Adrenal gland (tissue), 12 donors: ENCODE measurements around the gene ATXN7L2. TPM values are rescaled to one million over a fixed set of nuclear protein-coding genes. Genes with fewer than 3 reads are reported as not detected.

ENCODE experiments used
- DNase-seq, 7 donors: peaks; one replicate each; pipeline ENCODE4 v3.0.0-alpha.2; 2019 to 2020
- H3K27ac ChIP-seq, 5 donors: fragments of 200-600 bp; sonication (generic) in 4 of 5; 1 replicate in 3 of 5; 2 replicates in 2 of 5; pipeline versions ENCODE4 v1.5.1 to v1.8.0; 2016 to 2020; ENCODE audit warnings: mild to moderate bottlenecking in 1 of 5
- H3K27me3 ChIP-seq: fragments of 200-600 bp; 2 replicates; pipeline ENCODE4 v1.8.0; 2021
- H3K36me3 ChIP-seq, 2 donors: fragments of 200-600 bp; replicated peaks in 1 of 2; 1 replicate in 1 of 2; 2 replicates in 1 of 2; pipeline versions ENCODE4 v1.5.1 to v1.8.0; 2018 to 2022
- H3K4me1 ChIP-seq, 2 donors: fragments of 200-600 bp; replicated peaks in 1 of 2; 1 replicate in 1 of 2; 2 replicates in 1 of 2; pipeline versions ENCODE4 v1.5.1 to v1.8.0; 2018 to 2021
- H3K4me3 ChIP-seq, 4 donors: fragments of 200-600 bp; sonication (generic) in 3 of 4; one replicate each; pipeline ENCODE4 v1.5.1; 2016 to 2018
- H3K9me3 ChIP-seq, 3 donors: fragments of 200-600 bp; sonication (generic) in 1 of 3; replicated peaks in 1 of 3; 1 replicate in 2 of 3; 2 replicates in 1 of 3; pipeline versions ENCODE4 v1.5.1 to v1.8.0; 2016 to 2021
- POLR2A ChIP-seq, 2 donors: fragments of 450-650 bp; IDR thresholded peaks; one replicate each; pipeline ENCODE4 v1.6.1; 2017; ENCODE audit warnings: antibody characterized with exemption in 2 of 2, mild to moderate bottlenecking in 2 of 2, moderate library complexity in 1 of 2
- WGBS, 4 donors: extraction: QIAGEN DNeasy Blood & Tissue Kit in 2 of 4; methylation state at CpG; one replicate each; pipeline versions ENCODE4 v1.1.5 to v1.1.7; 2013 to 2017; 5-methylcytosine and 5-hydroxymethylcytosine counted together
- intact Hi-C, 2 donors: fragments of 100-400 bp; cut with DNase I; formaldehyde crosslinking; loops; one replicate each; pipeline versions ENCODE4 v1.14.1 to v1.15.0; 2022 to 2023
- polyA plus RNA-seq, 3 donors: library from polyadenylated mRNA; stranded (reverse); fragments of 200-250 nt in 2 of 3; fragments of 350-450 nt in 1 of 3; fragmentation: Illumina TruSeq in 1 of 3; extraction: RNeasy Lipid Tissue Mini Kit (QIAGEN cat#74804) in 1 of 3; gene quantifications; one replicate each; pipeline ENCODE4 v1.2.3, GENCODE V29; 2013 to 2014
- total RNA-seq, 9 donors: library from RNA; depleted of rRNA in 4 of 9; stranded (reverse); fragments of >200 nt in 4 of 9; fragments of 120-200 nt in 1 of 9; fragmentation: NEBNext Ultra II Directional in 1 of 9; extraction: Animal tissue kit (Norgen Biotek cat#: 25700) in 1 of 9; gene quantifications; one replicate each; pipeline versions ENCODE4 v1.1.0 to v1.2.4, GENCODE V29; 2013 to 2023
- TF ChIP-seq, protein P1 (sequence below), 6 experiments: fragments of 450-650 bp in 4 of 6; fragments of 200-600 bp in 2 of 6; sonication (generic) in 1 of 6; IDR thresholded peaks; 1 replicate in 5 of 6; 2 replicates in 1 of 6; pipeline versions ENCODE4 v1.5.1 to v1.8.0; 2016 to 2021; ENCODE audit warnings: antibody characterized with exemption in 6 of 6, mild to moderate bottlenecking in 2 of 6, moderate library complexity in 1 of 6
- donor health status: healthy with polysubstance abuse.
- donor health status: Bipolar disorder and iron deficiency.
- donor health status: DM: yes; HTN: yes; CAD: no.
- donor health status: DM: no; HTN: no; CAD: no.
- donor health status: DM: no; HTN: no; CAD: no.
- donor health status: DM: yes; HTN: yes; CAD: no.

The ATXN7L2 gene
- total and polyA plus RNA-seq, 12 donors: 3.1 to 109 (median 10.2) TPM

DNA sequence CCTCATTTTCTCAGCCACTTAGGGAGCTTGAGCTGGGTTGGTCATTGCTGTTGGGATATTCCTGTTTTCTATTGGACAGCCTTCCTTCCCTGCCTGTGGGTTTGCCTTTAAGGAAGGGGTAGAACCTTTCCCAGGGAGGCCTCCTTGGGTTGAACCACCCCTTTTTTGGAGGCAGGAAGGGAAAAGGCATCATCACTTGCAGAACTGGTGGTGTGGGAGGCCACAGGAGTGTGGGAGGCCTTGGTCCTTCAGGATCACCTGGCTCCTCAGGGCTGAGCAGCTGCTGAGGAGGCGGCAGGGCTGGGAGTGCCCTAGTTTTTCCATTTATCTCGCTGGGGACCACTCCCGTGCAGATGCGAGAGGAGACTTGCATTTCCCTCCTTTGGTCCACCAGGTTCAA is 9.5 kb downstream of the ATXN7L2 start:
- no peak for DNase-seq
- TF ChIP-seq, protein P1, sequence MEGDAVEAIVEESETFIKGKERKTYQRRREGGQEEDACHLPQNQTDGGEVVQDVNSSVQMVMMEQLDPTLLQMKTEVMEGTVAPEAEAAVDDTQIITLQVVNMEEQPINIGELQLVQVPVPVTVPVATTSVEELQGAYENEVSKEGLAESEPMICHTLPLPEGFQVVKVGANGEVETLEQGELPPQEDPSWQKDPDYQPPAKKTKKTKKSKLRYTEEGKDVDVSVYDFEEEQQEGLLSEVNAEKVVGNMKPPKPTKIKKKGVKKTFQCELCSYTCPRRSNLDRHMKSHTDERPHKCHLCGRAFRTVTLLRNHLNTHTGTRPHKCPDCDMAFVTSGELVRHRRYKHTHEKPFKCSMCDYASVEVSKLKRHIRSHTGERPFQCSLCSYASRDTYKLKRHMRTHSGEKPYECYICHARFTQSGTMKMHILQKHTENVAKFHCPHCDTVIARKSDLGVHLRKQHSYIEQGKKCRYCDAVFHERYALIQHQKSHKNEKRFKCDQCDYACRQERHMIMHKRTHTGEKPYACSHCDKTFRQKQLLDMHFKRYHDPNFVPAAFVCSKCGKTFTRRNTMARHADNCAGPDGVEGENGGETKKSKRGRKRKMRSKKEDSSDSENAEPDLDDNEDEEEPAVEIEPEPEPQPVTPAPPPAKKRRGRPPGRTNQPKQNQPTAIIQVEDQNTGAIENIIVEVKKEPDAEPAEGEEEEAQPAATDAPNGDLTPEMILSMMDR (IDR thresholded peaks at IDR 0.05): no peak
- TF ChIP-seq POLR2A (IDR thresholded peaks at IDR 0.05): no peak
- H3K4me3 ChIP-seq: no peak overlapping the region
- 67 to 74% (median 73%) methylated on average over 4 of the region's 4 CpGs; no CpG with 5 or more reads in 1 of the 4 donors for WGBS, 4 donors
- H3K9me3 ChIP-seq: no peaks in the 10 kb centered on the region
- H3K27me3 ChIP-seq: no peaks in the 10 kb centered on the region
- peaks cover 18 to 41% of the 10 kb centered on the region in 2 donors for H3K4me1 ChIP-seq
- H3K27ac ChIP-seq: peak overlapping the region in 2 of 5 donors; percentile 65 to 82
- H3K36me3 ChIP-seq: peaks cover 0 to 26% of the 10 kb centered on the region in 2 donors
- intact Hi-C loops: loop anchor here in 1 of 2 donors (1.0 kb wide), 1 partner anchor 39 kb away; no protein-coding TSS in a partner anchor

DNA sequence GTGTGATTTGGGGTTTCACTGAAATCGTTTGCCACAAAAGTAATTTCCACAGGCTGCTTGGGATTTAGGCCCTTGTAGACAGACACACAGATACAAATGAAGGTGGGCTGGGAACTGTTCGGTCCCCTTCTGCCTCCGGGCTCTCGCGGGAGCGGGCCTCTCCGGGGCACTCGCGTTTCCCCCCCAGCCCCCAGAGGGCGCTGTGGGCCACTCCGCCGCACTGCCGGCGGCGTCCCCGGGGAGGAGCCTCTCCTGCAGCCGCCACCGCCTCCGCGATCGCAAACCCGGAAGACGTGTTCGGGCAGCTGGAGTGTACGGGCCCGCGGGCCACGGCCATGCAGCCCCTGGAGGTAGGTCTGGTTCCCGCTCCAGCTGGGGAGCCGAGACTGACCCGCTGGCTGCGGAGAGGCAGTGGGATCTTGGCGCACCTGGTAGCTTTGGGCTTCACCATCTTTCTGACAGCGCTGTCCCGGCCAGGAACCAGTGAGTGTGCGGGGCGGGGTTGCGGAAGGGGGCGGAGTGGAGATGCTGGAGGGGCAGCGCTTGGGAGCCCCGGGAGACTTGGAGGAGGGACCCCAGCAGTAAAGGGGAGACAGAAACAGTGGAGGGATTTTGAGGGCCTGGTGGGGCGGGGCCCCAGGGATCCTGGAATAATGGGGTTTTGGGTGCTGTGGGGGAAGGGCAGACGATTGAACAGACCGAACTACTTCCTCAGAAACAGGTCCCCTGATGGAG is 10.3 kb downstream of the ATXN7L2 start, which contains the start of gene CYB561D1:
TSS of gene CYB561D1 (plus strand) at position 290 of the 735 bp plus-strand sequence. CDS start at position 336, 46 bp downstream.
- peak; percentile 83 to 90 (median 86) for DNase-seq
- WGBS, 4 donors: 0 to 1% (median 0%) methylated on average over 10 to 44 of the region's 44 CpGs
- TF ChIP-seq POLR2A (IDR thresholded peaks at IDR 0.05): peak in 1 of 2 donors; percentile 54
- TF ChIP-seq, protein P1 (IDR thresholded peaks at IDR 0.05): peak; percentile 70 to 94 (median 90)
- Histone ChIP-seq H3K27me3 (no peaks in the 10 kb centered on the region), H3K4me1 (peaks cover 18 to 40% of the 10 kb centered on the region in 2 donors), H3K36me3 (peaks cover 0 to 26% of the 10 kb centered on the region in 2 donors), H3K9me3 (no peaks in the 10 kb centered on the region), H3K27ac (peak within 1 kb of the TSS in 3 of 5 donors; percentile 26 to 82 (median 65)), H3K4me3 (peak within 1 kb of the TSS; percentile 48 to 98 (median 89))
- intact Hi-C loops: loop anchor here in 1 of 2 donors (1.0 kb wide), 1 partner anchor 38 kb away; no protein-coding TSS in a partner anchor

DNA sequence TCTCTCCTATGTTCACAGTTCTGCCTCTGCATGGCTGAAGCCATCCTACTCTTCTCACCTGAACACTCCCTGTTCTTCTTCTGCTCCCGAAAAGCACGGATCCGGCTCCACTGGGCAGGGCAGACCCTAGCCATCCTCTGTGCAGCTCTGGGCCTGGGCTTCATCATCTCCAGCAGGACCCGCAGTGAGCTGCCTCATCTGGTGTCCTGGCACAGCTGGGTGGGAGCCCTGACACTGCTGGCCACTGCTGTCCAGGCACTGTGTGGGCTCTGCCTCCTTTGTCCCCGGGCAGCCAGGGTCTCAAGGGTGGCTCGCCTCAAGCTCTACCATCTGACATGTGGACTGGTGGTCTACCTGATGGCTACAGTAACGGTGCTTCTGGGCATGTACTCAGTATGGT is 12.0 kb downstream of the ATXN7L2 start:
- Histone ChIP-seq H3K9me3 (no peaks in the 10 kb centered on the region), H3K27me3 (no peaks in the 10 kb centered on the region), H3K4me3 (no peak overlapping the region), H3K27ac (no peak overlapping the region), H3K36me3 (peaks cover 0 to 26% of the 10 kb centered on the region in 2 donors), H3K4me1 (peaks cover 30 to 49% of the 10 kb centered on the region in 2 donors)
- intact Hi-C loops: loop anchor here in 1 of 2 donors (2.0 kb wide), 1 partner anchor 33 kb away; no protein-coding TSS in a partner anchor
- WGBS, 4 donors: 92 to 97% (median 93%) methylated on average over 3 to 7 of the region's 7 CpGs
- DNase-seq: no peak
- TF ChIP-seq POLR2A (IDR thresholded peaks at IDR 0.05): no peak
- TF ChIP-seq, protein P1 (IDR thresholded peaks at IDR 0.05): no peak

DNA sequence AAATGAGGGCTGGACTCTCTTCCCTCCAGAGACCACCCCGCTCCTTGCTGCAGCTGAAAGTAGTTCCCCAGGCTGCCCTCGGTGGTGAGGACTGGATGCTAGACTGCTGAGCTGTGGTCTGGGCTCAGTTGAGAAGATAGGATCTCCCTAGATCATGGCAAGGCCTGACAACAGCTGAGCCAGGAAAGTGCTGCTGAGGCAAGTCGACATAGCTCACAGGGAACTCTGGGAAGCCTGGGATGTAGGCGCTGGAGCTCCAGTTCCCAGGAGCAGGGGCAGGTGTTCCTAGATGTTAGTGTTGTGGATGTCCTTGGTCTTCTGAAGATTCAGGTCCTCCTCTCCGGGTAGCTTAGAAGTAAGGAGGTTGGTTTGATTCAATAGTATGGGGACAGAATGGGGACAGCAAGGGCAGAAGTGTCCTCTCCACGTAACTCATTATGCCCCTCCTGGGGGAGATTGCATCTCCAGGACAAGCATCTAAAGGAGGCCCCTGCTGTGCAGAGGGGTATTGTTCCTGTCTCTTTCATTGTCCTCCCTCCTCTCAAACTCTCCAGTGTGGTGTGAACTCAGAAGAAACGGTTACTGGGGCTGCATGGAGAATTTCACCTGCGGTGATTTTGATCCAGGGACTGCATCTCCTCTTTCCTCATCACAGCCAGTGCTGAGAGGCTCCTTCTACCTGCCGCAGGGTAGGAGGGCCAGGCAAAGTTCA is 13.9 kb downstream of the ATXN7L2 start:
- intact Hi-C loops: loop anchor here in 1 of 2 donors (2.0 kb wide), 1 partner anchor 31 kb away; no protein-coding TSS in a partner anchor

More for the DNA sequence above, 13.9 kb downstream of the ATXN7L2 start:
- peaks cover 0 to 26% of the 10 kb centered on the region in 2 donors for H3K36me3 ChIP-seq
- H3K4me3 ChIP-seq: no peak overlapping the region
- TF ChIP-seq POLR2A (IDR thresholded peaks at IDR 0.05): no peak
- TF ChIP-seq, protein P1 (IDR thresholded peaks at IDR 0.05): no peak
- no peaks in the 10 kb centered on the region for H3K27me3 ChIP-seq
- no peak overlapping the region for H3K27ac ChIP-seq
- peaks cover 23 to 41% of the 10 kb centered on the region in 2 donors for H3K4me1 ChIP-seq
- no peak for DNase-seq
- no peaks in the 10 kb centered on the region for H3K9me3 ChIP-seq
- 55 to 68% (median 63%) methylated on average over 8 to 9 of the region's 9 CpGs for WGBS, 4 donors
